HEK293 (cell line): ENCODE results near the gene AGO3.

Source experiments
- BCL6B ChIP-seq: fragments of 450-650 bp; formaldehyde crosslinking; IDR thresholded peaks from 2 replicates; pipeline ENCODE4 v1.5.1; 2017; ENCODE audit warnings: missing biosample characterization, missing genetic modification characterization
- GLI4 ChIP-seq: fragments of 450-650 bp; formaldehyde crosslinking; IDR thresholded peaks from 2 replicates; pipeline ENCODE4 v1.5.1; 2016; ENCODE audit warnings: missing biosample characterization, missing genetic modification characterization
- GLIS2 ChIP-seq: fragments of 450-650 bp; formaldehyde crosslinking; IDR thresholded peaks from 2 replicates; pipeline ENCODE4 v1.5.1; 2016; ENCODE audit warnings: missing biosample characterization, missing genetic modification characterization
- HOXC10 ChIP-seq: sonication (generic); formaldehyde crosslinking; IDR thresholded peaks from 2 replicates; pipeline ENCODE4 v1.8.1; 2023; ENCODE audit warnings: mild to moderate bottlenecking, missing genetic modification reagents
- KLF10 ChIP-seq: fragments of 450-650 bp; IDR thresholded peaks from 2 replicates; pipeline ENCODE4 v1.5.1; 2018; ENCODE audit warnings: missing biosample characterization, mild to moderate bottlenecking, missing genetic modification characterization
- MYNN ChIP-seq: fragments of 450-650 bp; formaldehyde crosslinking; IDR thresholded peaks from 2 replicates; pipeline ENCODE4 v1.5.1; 2016; ENCODE audit warnings: missing biosample characterization, missing genetic modification characterization, borderline replicate concordance
- TCF7L2 ChIP-seq: IDR thresholded peaks from 2 replicates; pipeline ENCODE4 v1.6.1; 2011; ENCODE audit warnings: low read depth, mild to moderate bottlenecking, inconsistent platforms, low read length, moderate library complexity, borderline replicate concordance
- ZBTB17 ChIP-seq: fragments of 450-650 bp; formaldehyde crosslinking; IDR thresholded peaks from 2 replicates; pipeline ENCODE4 v1.5.1; 2016; ENCODE audit warnings: missing biosample characterization, missing genetic modification characterization
- ZBTB20 ChIP-seq: fragments of 450-650 bp; formaldehyde crosslinking; IDR thresholded peaks from 2 replicates; pipeline ENCODE4 v1.5.1; 2016; ENCODE audit warnings: missing biosample characterization, missing genetic modification characterization
- ZBTB8A ChIP-seq: fragments of 450-650 bp; formaldehyde crosslinking; IDR thresholded peaks from 2 replicates; pipeline ENCODE4 v1.5.1; 2016; ENCODE audit warnings: missing biosample characterization, missing genetic modification characterization
- ZFP37 ChIP-seq: fragments of 450-650 bp; formaldehyde crosslinking; IDR thresholded peaks from 2 replicates; pipeline ENCODE4 v1.5.1; 2016; ENCODE audit warnings: missing biosample characterization, missing genetic modification characterization
- ZFP41 ChIP-seq: fragments of 450-650 bp; formaldehyde crosslinking; IDR thresholded peaks from 2 replicates; pipeline ENCODE4 v1.5.1; 2016; ENCODE audit warnings: missing biosample characterization, missing genetic modification characterization, borderline replicate concordance
- ZNF10 ChIP-seq: fragments of 450-650 bp; formaldehyde crosslinking; IDR thresholded peaks from 2 replicates; pipeline ENCODE4 v1.5.1; 2017; ENCODE audit warnings: missing biosample characterization, missing genetic modification characterization
- ZNF112 ChIP-seq: fragments of 450-650 bp; formaldehyde crosslinking; IDR thresholded peaks from 2 replicates; pipeline ENCODE4 v1.5.0; 2017; ENCODE audit warnings: missing biosample characterization, missing genetic modification characterization
- ZNF133 ChIP-seq: fragments of 450-650 bp; formaldehyde crosslinking; IDR thresholded peaks from 2 replicates; pipeline ENCODE4 v1.5.1; 2016; ENCODE audit warnings: missing biosample characterization, missing genetic modification characterization
- ZNF155 ChIP-seq: fragments of 450-650 bp; formaldehyde crosslinking; IDR thresholded peaks from 2 replicates; pipeline ENCODE4 v1.5.1; 2016; ENCODE audit warnings: missing biosample characterization, missing genetic modification characterization
- ZNF221 ChIP-seq: fragments of 450-650 bp; formaldehyde crosslinking; IDR thresholded peaks from 2 replicates; pipeline ENCODE4 v1.5.1; 2017; ENCODE audit warnings: missing biosample characterization, missing genetic modification characterization, borderline replicate concordance
- ZNF24 ChIP-seq: fragments of 450-650 bp; formaldehyde crosslinking; IDR thresholded peaks from 2 replicates; pipeline ENCODE4 v1.5.1; 2016; ENCODE audit warnings: missing biosample characterization, missing genetic modification characterization
- ZNF266 ChIP-seq: fragments of 450-650 bp; formaldehyde crosslinking; IDR thresholded peaks from 2 replicates; pipeline ENCODE4 v1.5.1; 2016; ENCODE audit warnings: missing biosample characterization, missing genetic modification characterization, low read depth
- ZNF324 ChIP-seq: fragments of 450-650 bp; formaldehyde crosslinking; IDR thresholded peaks from 2 replicates; pipeline ENCODE4 v1.5.1; 2016; ENCODE audit warnings: missing biosample characterization, missing genetic modification characterization
- ZNF366 ChIP-seq: fragments of 450-650 bp; formaldehyde crosslinking; conservative IDR thresholded peaks from 2 replicates; pipeline ENCODE4 v1.5.1; 2016; ENCODE audit warnings: missing biosample characterization, missing genetic modification characterization
- ZNF398 ChIP-seq: fragments of 450-650 bp; formaldehyde crosslinking; IDR thresholded peaks from 2 replicates; pipeline ENCODE4 v1.5.1; 2017; ENCODE audit warnings: missing biosample characterization, missing genetic modification characterization
- ZNF433 ChIP-seq: fragments of 450-650 bp; formaldehyde crosslinking; IDR thresholded peaks from 2 replicates; pipeline ENCODE4 v1.5.1; 2016; ENCODE audit warnings: missing biosample characterization, missing genetic modification characterization, low read depth
- ZNF473 ChIP-seq: fragments of 450-650 bp; formaldehyde crosslinking; IDR thresholded peaks from 2 replicates; pipeline ENCODE4 v1.5.1; 2017; ENCODE audit warnings: missing biosample characterization, missing genetic modification characterization
- ZNF561 ChIP-seq: fragments of 450-650 bp; IDR thresholded peaks from 2 replicates; pipeline ENCODE4 v1.5.1; 2018; ENCODE audit warnings: missing biosample characterization, missing genetic modification characterization, borderline replicate concordance
- ZNF571 ChIP-seq: fragments of 450-650 bp; formaldehyde crosslinking; IDR thresholded peaks from 2 replicates; pipeline ENCODE4 v1.5.0; 2017; ENCODE audit warnings: missing biosample characterization, missing genetic modification characterization
- ZNF596 ChIP-seq: fragments of 450-650 bp; IDR thresholded peaks from 2 replicates; pipeline ENCODE4 v1.5.0; 2018; ENCODE audit warnings: missing biosample characterization, mild to moderate bottlenecking, missing genetic modification characterization, moderate library complexity
- ZNF830 ChIP-seq: fragments of 450-650 bp; IDR thresholded peaks from 2 replicates; pipeline ENCODE4 v1.5.0; 2018; ENCODE audit warnings: missing biosample characterization, missing genetic modification characterization, low read depth, mild to moderate bottlenecking, moderate library complexity
- ZSCAN16 ChIP-seq: fragments of 450-650 bp; formaldehyde crosslinking; IDR thresholded peaks from 2 replicates; pipeline ENCODE4 v1.5.1; 2016; ENCODE audit warnings: missing biosample characterization, missing genetic modification characterization
- ZSCAN30 ChIP-seq: fragments of 450-650 bp; IDR thresholded peaks from 2 replicates; pipeline ENCODE4 v1.5.1; 2018; ENCODE audit warnings: missing biosample characterization, mild to moderate bottlenecking, missing genetic modification characterization, moderate library complexity
- TF ChIP-seq, protein P1 (sequence below): fragments of 450-650 bp; formaldehyde crosslinking; IDR thresholded peaks from 2 replicates; pipeline ENCODE4 v1.5.1; 2016; ENCODE audit warnings: missing biosample characterization, missing genetic modification characterization
- TF ChIP-seq, protein P2 (sequence below): fragments of 450-650 bp; formaldehyde crosslinking; IDR thresholded peaks from 2 replicates; pipeline ENCODE4 v1.5.1; 2016; ENCODE audit warnings: missing biosample characterization, missing genetic modification characterization
- TF ChIP-seq, protein P3 (sequence below): fragments of 450-650 bp; formaldehyde crosslinking; IDR thresholded peaks from 2 replicates; pipeline ENCODE4 v1.5.1; 2016; ENCODE audit warnings: missing biosample characterization, missing genetic modification characterization

Gene AGO3

GRCh38 chr1:35931446-35932157, 697 bp downstream of the AGO3 start (continued):
- TF ChIP-seq, protein P1, sequence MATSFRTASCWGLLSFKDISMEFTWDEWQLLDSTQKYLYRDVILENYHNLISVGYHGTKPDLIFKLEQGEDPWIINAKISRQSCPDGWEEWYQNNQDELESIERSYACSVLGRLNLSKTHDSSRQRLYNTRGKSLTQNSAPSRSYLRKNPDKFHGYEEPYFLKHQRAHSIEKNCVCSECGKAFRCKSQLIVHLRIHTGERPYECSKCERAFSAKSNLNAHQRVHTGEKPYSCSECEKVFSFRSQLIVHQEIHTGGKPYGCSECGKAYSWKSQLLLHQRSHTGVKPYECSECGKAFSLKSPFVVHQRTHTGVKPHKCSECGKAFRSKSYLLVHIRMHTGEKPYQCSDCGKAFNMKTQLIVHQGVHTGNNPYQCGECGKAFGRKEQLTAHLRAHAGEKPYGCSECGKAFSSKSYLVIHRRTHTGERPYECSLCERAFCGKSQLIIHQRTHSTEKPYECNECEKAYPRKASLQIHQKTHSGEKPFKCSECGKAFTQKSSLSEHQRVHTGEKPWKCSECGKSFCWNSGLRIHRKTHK (tag by site-specific recombination): no peak
- TF ChIP-seq HOXC10 (CRISPR knock-in tag) (no peak), ZNF561 (tag by site-specific recombination) (no peak), ZNF133 (tag by site-specific recombination) (no peak), ZNF830 (tag by site-specific recombination) (no peak), GLI4 (no peak), ZNF596 (no peak), ZNF24 (tag by site-specific recombination) (no peak), ZNF10 (tag by site-specific recombination) (no peak), ZNF155 (tag by site-specific recombination) (no peak), BCL6B (tag by site-specific recombination) (no peak), ZNF473 (tag by site-specific recombination) (no peak), ZFP41 (tag by site-specific recombination) (no peak), ZFP37 (0 out of 2 replicates have a peak, but pooled peaks have one; percentile 72), ZBTB17 (tag by site-specific recombination) (peak; percentile 84), ZSCAN30 (tag by site-specific recombination) (no peak), ZNF571 (tag by site-specific recombination) (no peak), GLIS2 (peak; percentile 96), ZNF266 (tag by site-specific recombination) (no peak), ZSCAN16 (tag by site-specific recombination) (no peak), ZNF112 (tag by site-specific recombination) (no peak), TCF7L2 (no peak), ZBTB20 (tag by site-specific recombination) (peak; percentile 90), ZNF398 (tag by site-specific recombination) (no peak), ZNF324 (tag by site-specific recombination) (peak; percentile 6), ZBTB8A (0 out of 2 replicates have a peak, but pooled peaks have one; percentile 62), ZNF366 (no peak), ZNF221 (tag by site-specific recombination) (no peak), KLF10 (tag by site-specific recombination) (no peak), MYNN (0 out of 2 replicates have a peak, but pooled peaks have one; percentile 3), ZNF433 (no peak)
- TF ChIP-seq, protein P2, sequence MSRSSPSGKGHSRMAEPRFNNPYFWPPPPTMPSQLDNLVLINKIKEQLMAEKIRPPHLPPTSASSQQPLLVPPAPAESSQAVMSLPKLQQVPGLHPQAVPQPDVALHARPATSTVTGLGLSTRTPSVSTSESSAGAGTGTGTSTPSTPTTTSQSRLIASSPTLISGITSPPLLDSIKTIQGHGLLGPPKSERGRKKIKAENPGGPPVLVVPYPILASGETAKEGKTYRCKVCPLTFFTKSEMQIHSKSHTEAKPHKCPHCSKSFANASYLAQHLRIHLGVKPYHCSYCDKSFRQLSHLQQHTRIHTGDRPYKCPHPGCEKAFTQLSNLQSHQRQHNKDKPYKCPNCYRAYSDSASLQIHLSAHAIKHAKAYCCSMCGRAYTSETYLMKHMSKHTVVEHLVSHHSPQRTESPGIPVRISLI: no peak
- TF ChIP-seq, protein P3, sequence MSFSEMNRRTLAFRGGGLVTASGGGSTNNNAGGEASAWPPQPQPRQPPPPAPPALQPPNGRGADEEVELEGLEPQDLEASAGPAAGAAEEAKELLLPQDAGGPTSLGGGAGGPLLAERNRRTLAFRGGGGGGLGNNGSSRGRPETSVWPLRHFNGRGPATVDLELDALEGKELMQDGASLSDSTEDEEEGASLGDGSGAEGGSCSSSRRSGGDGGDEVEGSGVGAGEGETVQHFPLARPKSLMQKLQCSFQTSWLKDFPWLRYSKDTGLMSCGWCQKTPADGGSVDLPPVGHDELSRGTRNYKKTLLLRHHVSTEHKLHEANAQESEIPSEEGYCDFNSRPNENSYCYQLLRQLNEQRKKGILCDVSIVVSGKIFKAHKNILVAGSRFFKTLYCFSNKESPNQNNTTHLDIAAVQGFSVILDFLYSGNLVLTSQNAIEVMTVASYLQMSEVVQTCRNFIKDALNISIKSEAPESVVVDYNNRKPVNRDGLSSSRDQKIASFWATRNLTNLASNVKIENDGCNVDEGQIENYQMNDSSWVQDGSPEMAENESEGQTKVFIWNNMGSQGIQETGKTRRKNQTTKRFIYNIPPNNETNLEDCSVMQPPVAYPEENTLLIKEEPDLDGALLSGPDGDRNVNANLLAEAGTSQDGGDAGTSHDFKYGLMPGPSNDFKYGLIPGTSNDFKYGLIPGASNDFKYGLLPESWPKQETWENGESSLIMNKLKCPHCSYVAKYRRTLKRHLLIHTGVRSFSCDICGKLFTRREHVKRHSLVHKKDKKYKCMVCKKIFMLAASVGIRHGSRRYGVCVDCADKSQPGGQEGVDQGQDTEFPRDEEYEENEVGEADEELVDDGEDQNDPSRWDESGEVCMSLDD (tag by site-specific recombination): 0 out of 2 replicates have a peak, but pooled peaks have one; percentile 62
